ENCODE results near the gene CHP1.

DNA sequence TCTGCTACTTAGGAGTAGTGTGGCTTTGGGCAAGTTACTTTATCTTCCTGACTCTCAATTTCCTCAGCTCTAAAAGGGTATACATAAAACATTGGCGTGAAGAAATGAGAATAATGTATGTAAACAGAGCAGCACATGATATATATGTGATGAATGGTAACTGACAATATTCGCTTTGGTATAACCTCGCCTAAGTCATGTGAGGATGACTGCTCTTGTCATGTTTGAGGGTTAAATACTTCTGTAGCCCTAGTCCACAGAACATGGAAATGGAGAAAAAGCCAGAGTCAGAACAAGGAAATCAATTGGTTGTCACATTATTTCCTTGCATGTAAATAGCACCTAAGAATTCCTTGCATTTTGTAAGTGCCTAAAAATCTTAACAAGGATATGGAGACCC lies 25.0 kb downstream of the CHP1 start:
- TF ChIP-seq CTCF (conservative IDR thresholded peaks at IDR 0.05 in 1 of 2, IDR thresholded peaks at IDR 0.05 in 1 of 2; ENCODE audit: extremely low read depth in 1 of 2, insufficient read depth in 1 of 2, low read depth in 1 of 2, low read length in 2 of 2), result no peak
- no peak for TF ChIP-seq EZH2 (IDR thresholded peaks at IDR 0.05; ENCODE audit: borderline replicate concordance, low read length)
